BE2C (cell line): ENCODE data around the gene PTPN13.

ENCODE experiments used
- DNase-seq: peaks from one replicate; pipeline ENCODE4 v3.0.0-alpha.2; 2020
- H3K27me3 ChIP-seq: fragments of 250-450 bp; sonication (Bioruptor Pico); 2 replicates; pipeline ENCODE4 v1.5.1; 2020; ENCODE audit warnings: mild to moderate bottlenecking
- H3K36me3 ChIP-seq: fragments of 250-450 bp; sonication (Bioruptor Pico); 2 replicates; pipeline ENCODE4 v1.5.1; 2020; ENCODE audit warnings: mild to moderate bottlenecking
- H3K4me1 ChIP-seq: fragments of 250-450 bp; sonication (Bioruptor Pico); 2 replicates; pipeline ENCODE4 v1.5.1; 2020
- H3K4me3 ChIP-seq: 2 replicates; pipeline ENCODE4 v1.5.1; 2011; ENCODE audit warnings: low read depth, low read length
- H3K9me3 ChIP-seq: fragments of 250-450 bp; sonication (Bioruptor Pico); 2 replicates; pipeline ENCODE4 v1.5.1; 2020
- CTCF ChIP-seq: IDR thresholded peaks from 2 replicates; pipeline ENCODE4 v1.5.1; 2012; ENCODE audit warnings: mild to moderate bottlenecking, low read depth, low read length

Gene PTPN13

GRCh38 chr4:86670756-86671155 is 76.6 kb downstream of the PTPN13 start:
- DNase-seq: no peak
- no peak for TF ChIP-seq CTCF
- Histone ChIP-seq H3K4me1 (peaks cover 2% of the 10 kb centered on the region; the same call in 1 of the 2 replicates), H3K27me3 (no peaks in the 10 kb centered on the region), H3K36me3 (no peaks in the 10 kb centered on the region), H3K4me3 (no peak overlapping the region), H3K9me3 (no peaks in the 10 kb centered on the region)

GRCh38 chr4:86675548-86675947 is 81.4 kb downstream of the PTPN13 start:
- H3K36me3 ChIP-seq: no peaks in the 10 kb centered on the region
- no peaks in the 10 kb centered on the region for H3K4me1 ChIP-seq
- no peak for DNase-seq
- H3K4me3 ChIP-seq: no peak overlapping the region
- no peaks in the 10 kb centered on the region for H3K27me3 ChIP-seq
- TF ChIP-seq CTCF: no peak
- no peaks in the 10 kb centered on the region for H3K9me3 ChIP-seq

GRCh38 chr4:86678796-86679195 is 84.7 kb downstream of the PTPN13 start:
- Histone ChIP-seq H3K9me3 (no peaks in the 10 kb centered on the region), H3K4me1 (no peaks in the 10 kb centered on the region), H3K4me3 (no peak overlapping the region), H3K27me3 (no peaks in the 10 kb centered on the region), H3K36me3 (no peaks in the 10 kb centered on the region)
- no peak for TF ChIP-seq CTCF
- DNase-seq: no peak

- no peak for TF ChIP-seq CTCF
- DNase-seq: no peak
- H3K4me3 ChIP-seq: no peak overlapping the region
- no peaks in the 10 kb centered on the region for H3K9me3 ChIP-seq
- no peaks in the 10 kb centered on the region for H3K4me1 ChIP-seq
- no peaks in the 10 kb centered on the region for H3K27me3 ChIP-seq
- H3K36me3 ChIP-seq: no peaks in the 10 kb centered on the region
Observed at GRCh38 chr4:86679441-86679840, 85.3 kb downstream of the PTPN13 start.

GRCh38 chr4:86683167-86683566 is 89.1 kb downstream of the PTPN13 start:
- Histone ChIP-seq H3K9me3 (no peaks in the 10 kb centered on the region), H3K4me1 (peaks cover 2% of the 10 kb centered on the region; the same call in 1 of the 2 replicates), H3K4me3 (no peak overlapping the region), H3K36me3 (no peaks in the 10 kb centered on the region), H3K27me3 (no peaks in the 10 kb centered on the region)
- DNase-seq: no peak
- TF ChIP-seq CTCF: no peak

- TF ChIP-seq CTCF: no peak
- Histone ChIP-seq H3K4me1 (peaks cover 2% of the 10 kb centered on the region; the same call in 1 of the 2 replicates), H3K4me3 (no peak overlapping the region), H3K27me3 (no peaks in the 10 kb centered on the region), H3K36me3 (no peaks in the 10 kb centered on the region), H3K9me3 (no peaks in the 10 kb centered on the region)
- DNase-seq: no peak
Observed at GRCh38 chr4:86683983-86684382, 89.9 kb downstream of the PTPN13 start.
